ENCODE measurements around the gene ACYP2. TPM values are rescaled to one million over a fixed set of nuclear protein-coding genes. Genes with fewer than 3 reads are reported as not detected.

The ACYP2 gene
- total RNA-seq, 4 donors from 2014 or later = 3.7 to 15.1 (median 5.7) TPM

DNA sequence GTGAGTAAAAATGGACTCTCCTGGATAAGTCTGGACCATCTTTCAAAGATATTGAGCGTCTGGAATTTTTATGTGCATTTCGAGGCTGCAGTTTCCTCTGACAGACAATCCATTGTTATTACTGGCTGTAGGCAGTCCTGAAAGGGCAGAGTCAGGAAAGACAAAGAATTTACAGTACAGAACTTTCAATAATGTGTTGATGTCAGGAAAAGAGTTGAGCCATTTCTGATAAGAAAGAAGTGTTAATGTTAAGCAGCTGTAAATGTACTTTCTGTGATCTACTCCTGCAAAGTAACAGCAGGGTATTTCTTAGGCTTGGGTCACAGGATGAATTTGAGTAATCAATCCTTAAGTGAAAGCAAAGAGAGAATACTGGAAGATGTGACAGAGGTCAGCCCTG is 110.8 kb downstream of the ACYP2 start:
- no peaks in the 10 kb centered on the region for H3K27me3 ChIP-seq
- no peak for DNase-seq
- no peak overlapping the region for H3K27ac ChIP-seq
- no peak for TF ChIP-seq POLR2A (IDR thresholded peaks at IDR 0.05)
- TF ChIP-seq, protein P1, sequence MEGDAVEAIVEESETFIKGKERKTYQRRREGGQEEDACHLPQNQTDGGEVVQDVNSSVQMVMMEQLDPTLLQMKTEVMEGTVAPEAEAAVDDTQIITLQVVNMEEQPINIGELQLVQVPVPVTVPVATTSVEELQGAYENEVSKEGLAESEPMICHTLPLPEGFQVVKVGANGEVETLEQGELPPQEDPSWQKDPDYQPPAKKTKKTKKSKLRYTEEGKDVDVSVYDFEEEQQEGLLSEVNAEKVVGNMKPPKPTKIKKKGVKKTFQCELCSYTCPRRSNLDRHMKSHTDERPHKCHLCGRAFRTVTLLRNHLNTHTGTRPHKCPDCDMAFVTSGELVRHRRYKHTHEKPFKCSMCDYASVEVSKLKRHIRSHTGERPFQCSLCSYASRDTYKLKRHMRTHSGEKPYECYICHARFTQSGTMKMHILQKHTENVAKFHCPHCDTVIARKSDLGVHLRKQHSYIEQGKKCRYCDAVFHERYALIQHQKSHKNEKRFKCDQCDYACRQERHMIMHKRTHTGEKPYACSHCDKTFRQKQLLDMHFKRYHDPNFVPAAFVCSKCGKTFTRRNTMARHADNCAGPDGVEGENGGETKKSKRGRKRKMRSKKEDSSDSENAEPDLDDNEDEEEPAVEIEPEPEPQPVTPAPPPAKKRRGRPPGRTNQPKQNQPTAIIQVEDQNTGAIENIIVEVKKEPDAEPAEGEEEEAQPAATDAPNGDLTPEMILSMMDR (IDR thresholded peaks at IDR 0.05) = no peak
- intact Hi-C loops (cut with DNase I) = no loop called here
- no peaks in the 10 kb centered on the region for H3K36me3 ChIP-seq
- no peak overlapping the region for H3K4me3 ChIP-seq
- H3K4me1 ChIP-seq = no peaks in the 10 kb centered on the region
- 82 to 90% methylated on average over 2 of the region's 2 CpGs for WGBS, 2 donors
- no peaks in the 10 kb centered on the region for H3K9me3 ChIP-seq

DNA sequence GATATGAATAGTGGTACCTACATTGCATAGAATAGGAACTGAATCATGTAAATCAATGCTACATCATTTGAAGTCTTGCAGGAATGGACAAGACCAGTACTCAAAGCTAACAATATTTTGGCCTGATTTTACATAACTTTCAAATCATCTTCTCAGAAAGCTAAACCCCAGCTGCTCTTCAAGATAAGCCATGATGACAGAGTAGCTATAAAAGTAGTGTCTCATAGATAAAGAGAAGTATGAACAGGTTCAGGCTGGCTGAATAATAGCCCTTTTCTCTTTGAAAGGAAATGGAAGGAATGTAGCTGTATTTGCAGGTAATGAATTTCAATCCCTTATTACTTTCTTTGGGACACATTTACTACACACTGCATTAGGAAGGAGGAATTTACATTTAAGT is 112.4 kb downstream of the ACYP2 start:
- TF ChIP-seq POLR2A (IDR thresholded peaks at IDR 0.05) = no peak
- TF ChIP-seq, protein P1 (IDR thresholded peaks at IDR 0.05) = no peak
- no peaks in the 10 kb centered on the region for H3K27me3 ChIP-seq
- no peaks in the 10 kb centered on the region for H3K4me1 ChIP-seq
- no peak overlapping the region for H3K4me3 ChIP-seq
- intact Hi-C loops (cut with DNase I) = no loop called here
- H3K27ac ChIP-seq = no peak overlapping the region
- no peaks in the 10 kb centered on the region for H3K36me3 ChIP-seq
- H3K9me3 ChIP-seq = no peaks in the 10 kb centered on the region
- no peak for DNase-seq

DNA sequence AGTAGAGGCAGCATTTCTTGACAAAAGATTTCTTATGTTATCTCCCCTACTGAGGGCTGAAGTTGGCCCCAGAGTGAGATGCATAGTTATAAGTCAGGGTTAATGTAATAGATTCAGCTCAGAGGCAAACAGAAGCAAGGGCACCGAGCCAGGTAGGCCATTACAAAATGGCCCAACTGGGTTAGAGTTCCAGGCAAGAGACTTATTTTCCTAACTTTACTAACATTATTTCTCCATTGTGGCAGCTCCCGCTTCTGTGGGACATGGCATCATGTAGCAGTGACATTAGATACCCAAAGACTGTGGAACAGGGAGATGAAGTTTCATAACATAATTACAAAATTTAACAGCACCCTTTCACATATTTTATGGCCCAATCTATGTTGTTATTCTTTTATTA is 113.5 kb downstream of the ACYP2 start:
- Histone ChIP-seq H3K4me3 (no peak overlapping the region), H3K4me1 (no peaks in the 10 kb centered on the region), H3K27me3 (no peaks in the 10 kb centered on the region), H3K27ac (no peak overlapping the region), H3K9me3 (no peaks in the 10 kb centered on the region), H3K36me3 (no peaks in the 10 kb centered on the region)
- intact Hi-C loops (cut with DNase I) = no loop called here
- WGBS, 2 donors = 87 to 89% methylated on average over 2 of the region's 2 CpGs
- TF ChIP-seq POLR2A (IDR thresholded peaks at IDR 0.05) = no peak
- TF ChIP-seq, protein P1 (IDR thresholded peaks at IDR 0.05) = no peak
- DNase-seq = no peak

DNA sequence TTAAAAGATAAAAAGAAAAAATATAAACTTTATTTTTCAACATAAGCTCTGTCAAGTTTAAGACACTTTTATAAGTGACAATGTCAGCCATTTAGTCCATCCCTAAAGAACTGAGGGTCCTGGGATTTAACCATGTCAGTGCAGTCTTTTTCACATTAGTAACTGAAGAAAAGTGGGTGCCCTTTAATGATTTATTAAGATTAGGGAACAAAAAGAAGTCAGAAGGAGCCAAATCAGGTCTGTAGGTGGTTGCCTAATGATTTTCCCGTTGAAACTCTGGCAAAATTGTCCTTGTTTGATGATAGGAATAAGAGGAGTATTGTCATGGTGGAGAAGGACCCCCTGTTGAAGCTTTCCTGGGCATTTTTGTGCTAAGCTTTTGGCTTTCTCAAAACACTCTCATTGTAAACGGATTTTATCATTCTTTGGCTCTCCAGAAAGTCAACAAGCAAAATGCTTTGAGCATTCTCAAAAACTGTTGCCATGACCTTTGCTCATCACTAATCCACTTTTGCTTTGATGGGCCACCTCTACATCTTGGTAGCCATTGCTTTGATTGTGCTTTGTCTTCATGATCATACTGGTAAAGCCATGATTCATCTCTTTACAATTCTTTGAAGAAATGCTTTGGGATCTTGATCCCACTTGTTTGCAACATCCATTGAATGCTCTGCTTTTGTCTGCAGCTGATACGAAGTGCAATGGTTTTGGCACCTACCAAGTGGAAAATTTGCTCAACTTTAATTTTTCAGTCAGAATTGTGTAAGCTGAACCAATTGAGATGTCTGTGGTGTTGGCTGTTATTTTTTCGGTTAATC is 118.6 kb downstream of the ACYP2 start:
- no peak for DNase-seq
- TF ChIP-seq, protein P1 (IDR thresholded peaks at IDR 0.05) = no peak
- TF ChIP-seq POLR2A (IDR thresholded peaks at IDR 0.05) = no peak
- Histone ChIP-seq H3K4me3 (no peak overlapping the region), H3K4me1 (no peaks in the 10 kb centered on the region), H3K36me3 (no peaks in the 10 kb centered on the region), H3K27me3 (no peaks in the 10 kb centered on the region), H3K27ac (no peak overlapping the region), H3K9me3 (peaks cover 0 to 5% (median 4%) of the 10 kb centered on the region in 3 donors)
- intact Hi-C loops (cut with DNase I) = no loop called here
- 38 to 42% methylated on average over 4 of the region's 4 CpGs for WGBS, 2 donors

DNA sequence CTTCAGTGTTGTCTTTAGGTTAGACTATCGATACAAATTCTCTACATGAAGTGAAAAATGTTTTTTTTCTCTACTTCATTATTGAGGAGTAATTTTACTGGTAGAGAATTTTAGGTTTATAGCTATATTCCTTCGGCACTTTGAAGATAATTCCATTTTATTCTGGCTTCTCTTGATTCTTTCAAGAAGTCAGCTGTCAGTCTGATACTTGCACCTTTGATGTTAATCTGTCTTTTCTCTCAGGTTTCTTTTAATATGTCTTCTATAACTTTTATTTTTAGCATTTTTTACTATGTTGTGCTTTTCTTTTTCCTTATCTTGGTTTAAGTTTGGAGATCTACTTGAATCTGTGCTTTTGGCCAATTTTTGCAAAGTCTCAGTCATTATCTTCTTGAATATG is 122.0 kb downstream of the ACYP2 start:
- H3K27ac ChIP-seq = no peak overlapping the region
- 89 to 93% methylated on average over 2 of the region's 2 CpGs for WGBS, 2 donors
- no peak overlapping the region for H3K4me3 ChIP-seq
- H3K27me3 ChIP-seq = no peaks in the 10 kb centered on the region
- peaks cover 0 to 5% (median 4%) of the 10 kb centered on the region in 3 donors for H3K9me3 ChIP-seq
- H3K36me3 ChIP-seq = no peaks in the 10 kb centered on the region
- no peaks in the 10 kb centered on the region for H3K4me1 ChIP-seq
- no peak for DNase-seq
- TF ChIP-seq, protein P1 (IDR thresholded peaks at IDR 0.05) = no peak
- intact Hi-C loops (cut with DNase I) = no loop called here

Data from esophagus squamous epithelium (tissue), 5 donors.